ENCODE measurements around the gene NFIA. TPM values are rescaled to one million over a fixed set of nuclear protein-coding genes. Genes with fewer than 3 reads are reported as not detected.

The NFIA gene
- total RNA-seq, 4 donors from 2014 or later: 27.9 to 79.9 (median 36.7) TPM

DNA sequence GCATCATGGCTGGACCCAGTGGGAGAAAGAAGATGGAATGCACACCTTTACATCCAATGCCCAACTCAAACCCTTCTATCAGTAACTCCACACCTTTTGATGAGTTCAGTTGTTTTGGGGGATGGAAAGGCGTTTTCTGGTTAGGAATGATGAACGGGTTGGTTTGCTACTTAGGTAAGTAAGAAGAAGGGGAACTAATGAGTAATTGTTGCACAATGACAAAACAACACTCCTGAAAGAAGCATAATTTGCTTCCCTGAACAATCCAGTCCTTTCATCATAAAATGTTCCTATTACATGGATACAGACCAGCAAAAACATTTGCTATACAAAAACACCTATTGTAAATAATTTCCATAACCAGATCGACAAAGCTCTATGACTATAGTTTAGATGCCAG, 35.9 kb upstream of the NFIA start:
- WGBS, 2 donors: 64% methylated on average over 3 of the region's 3 CpGs
- H3K27me3 ChIP-seq: no peaks in the 10 kb centered on the region
- H3K36me3 ChIP-seq: no peaks in the 10 kb centered on the region
- peaks cover 4 to 31% (median 4%) of the 10 kb centered on the region in 3 donors for H3K4me1 ChIP-seq
- TF ChIP-seq, protein P1, sequence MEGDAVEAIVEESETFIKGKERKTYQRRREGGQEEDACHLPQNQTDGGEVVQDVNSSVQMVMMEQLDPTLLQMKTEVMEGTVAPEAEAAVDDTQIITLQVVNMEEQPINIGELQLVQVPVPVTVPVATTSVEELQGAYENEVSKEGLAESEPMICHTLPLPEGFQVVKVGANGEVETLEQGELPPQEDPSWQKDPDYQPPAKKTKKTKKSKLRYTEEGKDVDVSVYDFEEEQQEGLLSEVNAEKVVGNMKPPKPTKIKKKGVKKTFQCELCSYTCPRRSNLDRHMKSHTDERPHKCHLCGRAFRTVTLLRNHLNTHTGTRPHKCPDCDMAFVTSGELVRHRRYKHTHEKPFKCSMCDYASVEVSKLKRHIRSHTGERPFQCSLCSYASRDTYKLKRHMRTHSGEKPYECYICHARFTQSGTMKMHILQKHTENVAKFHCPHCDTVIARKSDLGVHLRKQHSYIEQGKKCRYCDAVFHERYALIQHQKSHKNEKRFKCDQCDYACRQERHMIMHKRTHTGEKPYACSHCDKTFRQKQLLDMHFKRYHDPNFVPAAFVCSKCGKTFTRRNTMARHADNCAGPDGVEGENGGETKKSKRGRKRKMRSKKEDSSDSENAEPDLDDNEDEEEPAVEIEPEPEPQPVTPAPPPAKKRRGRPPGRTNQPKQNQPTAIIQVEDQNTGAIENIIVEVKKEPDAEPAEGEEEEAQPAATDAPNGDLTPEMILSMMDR (IDR thresholded peaks at IDR 0.05): no peak
- no peak for TF ChIP-seq POLR2A (IDR thresholded peaks at IDR 0.05)
- no peaks in the 10 kb centered on the region for H3K9me3 ChIP-seq
- DNase-seq: no peak
- no peak overlapping the region for H3K4me3 ChIP-seq
- no peak overlapping the region for H3K27ac ChIP-seq
- intact Hi-C loops (cut with DNase I): loop anchor here (10.0 kb wide), 1 partner anchor 298 kb away; no protein-coding TSS in a partner anchor

DNA sequence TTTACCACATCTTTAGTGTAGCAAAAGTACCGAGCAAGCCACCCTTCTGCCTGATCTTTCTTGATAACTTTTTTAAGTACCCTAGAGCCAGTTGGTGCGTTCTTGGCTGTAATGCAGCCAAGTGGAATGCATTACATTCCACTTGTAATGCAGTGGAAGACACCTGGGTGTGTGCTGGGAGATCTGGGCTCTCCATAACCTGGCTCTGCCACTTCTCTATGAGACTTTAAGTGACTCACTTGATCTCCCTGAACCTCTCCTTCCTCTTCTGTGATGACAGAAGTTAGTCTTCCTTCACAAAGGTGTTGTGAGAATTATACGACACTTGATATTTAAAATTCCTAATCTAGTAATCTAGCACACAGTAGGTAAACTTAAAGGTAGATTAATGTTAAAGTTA, 35.3 kb upstream of the NFIA start:
- Histone ChIP-seq H3K27me3 (no peaks in the 10 kb centered on the region), H3K4me1 (peaks cover 4 to 37% (median 4%) of the 10 kb centered on the region in 3 donors), H3K4me3 (no peak overlapping the region), H3K27ac (peak overlapping the region in 3 of 4 donors; percentile 22 to 44 (median 40)), H3K36me3 (no peaks in the 10 kb centered on the region), H3K9me3 (no peaks in the 10 kb centered on the region)
- WGBS, 2 donors: 82 to 88% methylated on average over 3 of the region's 3 CpGs
- intact Hi-C loops (cut with DNase I): loop anchor here (10.0 kb wide), 1 partner anchor 298 kb away; no protein-coding TSS in a partner anchor
- DNase-seq: no peak
- TF ChIP-seq, protein P1 (IDR thresholded peaks at IDR 0.05): no peak
- TF ChIP-seq POLR2A (IDR thresholded peaks at IDR 0.05): no peak

DNA sequence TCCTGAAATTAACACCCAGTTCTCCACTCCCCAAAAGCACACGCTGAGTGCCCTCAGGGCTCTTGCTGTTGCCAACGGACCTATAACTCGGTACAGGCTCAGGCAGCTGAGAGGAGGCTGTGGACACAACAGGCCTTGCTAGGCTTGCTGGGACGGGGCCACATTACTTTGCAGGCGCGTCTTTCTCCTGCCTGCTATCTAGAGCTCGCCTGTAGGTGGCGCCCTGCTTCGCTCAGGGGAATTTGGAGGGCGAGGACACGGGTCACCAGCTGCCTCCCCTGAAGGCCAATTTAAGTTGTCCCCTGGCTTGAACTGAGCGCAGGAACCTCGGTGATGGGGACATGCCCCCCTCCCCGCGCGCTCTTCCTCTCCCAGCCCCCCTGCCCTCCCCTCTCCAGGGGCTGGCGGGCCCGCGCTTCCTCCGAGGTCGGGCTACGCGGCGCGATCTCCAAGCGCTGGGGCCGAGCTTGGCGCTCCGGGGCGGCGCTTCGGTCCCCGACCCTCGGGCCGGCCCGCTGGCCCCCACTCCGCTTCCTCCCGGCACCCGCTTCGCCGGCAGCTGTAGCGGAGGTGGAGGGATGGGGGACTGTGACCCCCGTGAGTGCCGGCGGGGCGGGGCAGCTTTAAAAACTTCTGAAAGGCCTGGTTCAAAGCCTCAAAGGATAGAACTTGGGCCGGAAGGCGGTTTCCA, 32.4 kb upstream of the NFIA start:
- 0% methylated on average over 1 to 6 of the region's 48 CpGs for WGBS, 2 donors
- Histone ChIP-seq H3K9me3 (no peaks in the 10 kb centered on the region), H3K27ac (peak overlapping the region; percentile 96 to 99 (median 98)), H3K4me3 (peak overlapping the region; percentile 77 to 95 (median 85)), H3K4me1 (peaks cover 11 to 51% (median 19%) of the 10 kb centered on the region in 3 donors), H3K36me3 (no peaks in the 10 kb centered on the region), H3K27me3 (no peaks in the 10 kb centered on the region)
- peak; percentile 50 for DNase-seq
- peak in 2 of 4 donors; percentile 43 to 54 for TF ChIP-seq POLR2A (IDR thresholded peaks at IDR 0.05)
- TF ChIP-seq, protein P1 (IDR thresholded peaks at IDR 0.05): peak; percentile 84 to 98 (median 98)
- intact Hi-C loops (cut with DNase I): loop anchor here (10.0 kb wide), 2 partner anchors 295 to 405 kb away; no protein-coding TSS in a partner anchor

DNA sequence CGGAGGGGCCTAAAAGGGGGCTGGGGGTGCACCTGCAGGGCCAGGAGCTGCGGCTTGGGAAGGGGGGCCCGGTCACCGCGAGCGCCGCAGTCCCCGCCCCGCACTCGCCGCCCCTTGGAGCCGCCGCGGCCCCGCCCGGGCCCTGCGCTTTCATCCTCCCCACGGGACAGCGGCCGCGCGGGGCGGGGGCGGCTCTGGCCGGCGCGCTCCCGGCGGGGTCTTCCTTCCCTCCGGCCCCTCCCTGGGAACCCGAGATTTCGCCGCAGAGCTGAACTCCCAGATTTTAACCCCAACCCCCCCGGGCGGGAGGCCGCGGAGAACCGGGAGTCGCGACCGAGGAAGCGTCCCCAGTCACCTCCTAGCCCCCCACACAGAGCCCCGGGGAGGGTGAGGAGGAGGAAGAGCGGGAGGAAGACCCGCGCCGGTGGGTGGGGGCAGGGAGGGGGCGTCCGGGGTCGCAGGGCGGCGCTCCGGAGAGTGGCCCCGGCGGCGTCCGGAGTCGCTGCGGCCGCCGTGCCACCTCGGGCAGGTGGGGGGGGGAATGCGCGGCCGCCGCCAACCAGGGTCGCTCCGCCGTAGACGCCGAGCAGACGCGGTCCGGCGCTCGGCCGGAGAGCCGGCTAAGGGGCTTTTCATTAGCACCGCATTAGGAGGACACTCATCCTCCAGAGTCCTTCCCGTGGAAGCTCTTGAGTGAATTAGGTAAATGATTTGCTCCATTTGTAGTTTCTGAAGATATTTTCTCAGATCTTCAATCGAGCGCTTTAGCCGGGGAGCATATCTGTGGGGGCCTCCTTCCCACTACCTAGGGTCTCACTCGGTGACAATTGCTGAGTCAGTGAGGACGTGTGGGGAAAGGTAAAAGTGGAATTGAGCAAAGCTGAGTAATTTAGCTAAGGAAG, 31.6 kb upstream of the NFIA start:
- Histone ChIP-seq H3K4me3 (peak overlapping the region; percentile 77 to 95 (median 85)), H3K27ac (peak overlapping the region; percentile 96 to 99 (median 98)), H3K27me3 (no peaks in the 10 kb centered on the region), H3K36me3 (no peaks in the 10 kb centered on the region), H3K4me1 (peaks cover 11 to 59% (median 24%) of the 10 kb centered on the region in 3 donors), H3K9me3 (no peaks in the 10 kb centered on the region)
- no peak for DNase-seq
- WGBS, 2 donors: 5 to 20% methylated on average over 6 to 18 of the region's 85 CpGs
- intact Hi-C loops (cut with DNase I): loop anchor here (10.0 kb wide), 1 partner anchor 404 kb away; no protein-coding TSS in a partner anchor
- TF ChIP-seq, protein P1 (IDR thresholded peaks at IDR 0.05): no peak
- TF ChIP-seq POLR2A (IDR thresholded peaks at IDR 0.05): peak in 1 of 4 donors; percentile 7

All from esophagus squamous epithelium (tissue), 5 donors.